ENCODE measurements around the gene PNPT1. TPM values are rescaled to one million over a fixed set of nuclear protein-coding genes. Genes with fewer than 3 reads are reported as not detected.

Gene PNPT1
- total and polyA plus RNA-seq, 2 of the 4 experiments (the other 2 are of a cell fraction): 11.2 to 14.3 TPM

DNA sequence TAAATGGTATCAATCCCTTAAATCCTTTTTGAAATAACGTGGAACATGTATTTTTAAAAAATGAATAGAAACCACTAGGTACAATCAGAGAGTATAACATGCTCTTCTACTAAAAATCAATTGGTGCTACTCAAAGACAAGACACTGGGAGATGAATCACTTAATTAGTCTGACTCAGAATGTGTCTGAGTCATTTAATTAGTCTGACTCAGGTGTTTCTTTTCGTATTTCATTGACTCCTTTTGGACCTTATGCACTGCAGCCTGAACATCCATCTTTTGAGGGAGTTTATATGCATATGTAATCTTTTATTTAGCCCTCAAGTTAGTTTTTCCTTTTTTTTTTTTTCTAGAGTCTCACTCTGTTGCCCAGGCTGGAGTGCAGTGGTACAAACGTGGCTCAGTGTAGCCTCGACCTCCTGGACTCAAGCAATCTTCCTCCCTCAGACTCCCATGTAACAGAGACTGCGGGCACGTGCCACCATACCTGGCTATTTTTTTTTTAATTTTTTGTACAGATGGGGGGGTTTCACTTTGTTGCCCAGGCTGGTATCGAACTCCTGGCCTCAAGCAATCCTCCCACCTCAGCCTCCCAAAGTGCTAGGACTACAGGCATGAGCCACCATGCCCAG lies 102.7 kb downstream of the PNPT1 start:
- no TSS peak for BruUV-seq (replicated peaks)
- Histone ChIP-seq H4K20me1 (ENCODE audit: insufficient read depth, low read length) (no peaks in the 10 kb centered on the region), H3K23ac (ENCODE audit: low read depth, low read length) (no peak overlapping the region), H3K79me1 (ENCODE audit: low read depth in 1 of 2, low read length in 2 of 2) (peaks cover 11 to 23% of the 10 kb centered on the region in 2 experiments; a peak in 3 of 4 replicates), H3K18ac (ENCODE audit: low read depth, low read length) (no peak overlapping the region), H3K36me3 (ENCODE audit: control insufficient read depth, insufficient read depth, low read length) (peaks cover 1% of the 10 kb centered on the region; the same call in 1 of the 2 replicates), H2BK15ac (ENCODE audit: low read depth, low read length) (no peak overlapping the region), H3K4me1 (ENCODE audit: control insufficient read depth, insufficient read depth, low read length) (peaks cover 2% of the 10 kb centered on the region; the same call in 1 of the 2 replicates), H4K91ac (ENCODE audit: insufficient read depth, low read depth, low read length) (no peak overlapping the region), H3K4me2 (ENCODE audit: low read depth, low read length) (no peak overlapping the region), H3K4me3 (ENCODE audit: insufficient read depth, low read depth, low read length) (no peak overlapping the region), H3K27ac (ENCODE audit: insufficient read depth, low read length) (no peak overlapping the region), H3K9me1 (ENCODE audit: insufficient read depth, low read length) (no peaks in the 10 kb centered on the region), H2BK20ac (ENCODE audit: low read depth, low read length) (no peak overlapping the region), H3K56ac (ENCODE audit: extremely low read depth, insufficient read depth, low read length) (no peak overlapping the region), H3K4ac (ENCODE audit: low read depth, low read length) (no peak overlapping the region), H2BK120ac (ENCODE audit: low read depth, low read length) (no peak overlapping the region), H3K9ac (ENCODE audit: low read depth, low read length) (no peak overlapping the region), H2AK9ac (replicated peaks; ENCODE audit: low read depth, low read length, poor library complexity) (no peak overlapping the region), H2AFZ (replicated peaks; ENCODE audit: low read length, poor library complexity) (no peak overlapping the region), H2BK5ac (ENCODE audit: low read depth, low read length, poor library complexity, severe bottlenecking) (no peak overlapping the region), H3K14ac (replicated peaks; ENCODE audit: low read depth, low read length) (no peak overlapping the region), H3K9me3 (ENCODE audit: control insufficient read depth, insufficient read depth, low read length) (no peaks in the 10 kb centered on the region), H4K5ac (ENCODE audit: low read depth, low read length) (no peak overlapping the region), H2AK5ac (ENCODE audit: low read depth, low read length) (no peak overlapping the region), H4K8ac (ENCODE audit: low read depth in 2 of 2, low read length in 2 of 2) (no peak overlapping the region), H3K27me3 (ENCODE audit: control insufficient read depth, insufficient read depth, low read length) (no peaks in the 10 kb centered on the region)
- WGBS, 2 experiments (ENCODE audit: extremely low coverage in 2 of 2, insufficient read length in 1 of 2): no CpG with 5 or more reads among the region's 7 CpGs
- ATAC-seq (ENCODE audit: low read depth) (no peak), DNase-seq (peak; percentile 60)
- TF ChIP-seq CEBPB (IDR thresholded peaks at IDR 0.05; ENCODE audit: low read depth, low read length) (no peak), NFE2L2 (IDR thresholded peaks at IDR 0.05; ENCODE audit: low read depth, low read length) (no peak), BHLHE40 (IDR thresholded peaks at IDR 0.05; ENCODE audit: low read depth, low read length) (no peak), MAFK (IDR thresholded peaks at IDR 0.05; ENCODE audit: low read depth, low read length) (0 out of 2 replicates have a peak, but pooled peaks have one; percentile 6), FOS (IDR thresholded peaks at IDR 0.05; ENCODE audit: low read depth, low read length) (peak; percentile 47; the same call in 1 of the 2 replicates), MXI1 (IDR thresholded peaks at IDR 0.05; ENCODE audit: borderline replicate concordance, low read depth, low read length) (no peak), RCOR1 (IDR thresholded peaks at IDR 0.05; ENCODE audit: insufficient replicate concordance, low read length) (no peak), SMC3 (IDR thresholded peaks at IDR 0.05; ENCODE audit: low read depth, low read length) (no peak), RAD21 (IDR thresholded peaks at IDR 0.05; ENCODE audit: low read length) (no peak), RFX5 (IDR thresholded peaks at IDR 0.05; ENCODE audit: low read depth, low read length) (no peak)
- TF ChIP-seq, protein P1, sequence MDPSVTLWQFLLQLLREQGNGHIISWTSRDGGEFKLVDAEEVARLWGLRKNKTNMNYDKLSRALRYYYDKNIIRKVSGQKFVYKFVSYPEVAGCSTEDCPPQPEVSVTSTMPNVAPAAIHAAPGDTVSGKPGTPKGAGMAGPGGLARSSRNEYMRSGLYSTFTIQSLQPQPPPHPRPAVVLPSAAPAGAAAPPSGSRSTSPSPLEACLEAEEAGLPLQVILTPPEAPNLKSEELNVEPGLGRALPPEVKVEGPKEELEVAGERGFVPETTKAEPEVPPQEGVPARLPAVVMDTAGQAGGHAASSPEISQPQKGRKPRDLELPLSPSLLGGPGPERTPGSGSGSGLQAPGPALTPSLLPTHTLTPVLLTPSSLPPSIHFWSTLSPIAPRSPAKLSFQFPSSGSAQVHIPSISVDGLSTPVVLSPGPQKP (IDR thresholded peaks at IDR 0.05; ENCODE audit: borderline replicate concordance, low read depth, low read length): no peak
- TF ChIP-seq, protein P2, sequence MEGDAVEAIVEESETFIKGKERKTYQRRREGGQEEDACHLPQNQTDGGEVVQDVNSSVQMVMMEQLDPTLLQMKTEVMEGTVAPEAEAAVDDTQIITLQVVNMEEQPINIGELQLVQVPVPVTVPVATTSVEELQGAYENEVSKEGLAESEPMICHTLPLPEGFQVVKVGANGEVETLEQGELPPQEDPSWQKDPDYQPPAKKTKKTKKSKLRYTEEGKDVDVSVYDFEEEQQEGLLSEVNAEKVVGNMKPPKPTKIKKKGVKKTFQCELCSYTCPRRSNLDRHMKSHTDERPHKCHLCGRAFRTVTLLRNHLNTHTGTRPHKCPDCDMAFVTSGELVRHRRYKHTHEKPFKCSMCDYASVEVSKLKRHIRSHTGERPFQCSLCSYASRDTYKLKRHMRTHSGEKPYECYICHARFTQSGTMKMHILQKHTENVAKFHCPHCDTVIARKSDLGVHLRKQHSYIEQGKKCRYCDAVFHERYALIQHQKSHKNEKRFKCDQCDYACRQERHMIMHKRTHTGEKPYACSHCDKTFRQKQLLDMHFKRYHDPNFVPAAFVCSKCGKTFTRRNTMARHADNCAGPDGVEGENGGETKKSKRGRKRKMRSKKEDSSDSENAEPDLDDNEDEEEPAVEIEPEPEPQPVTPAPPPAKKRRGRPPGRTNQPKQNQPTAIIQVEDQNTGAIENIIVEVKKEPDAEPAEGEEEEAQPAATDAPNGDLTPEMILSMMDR (conservative IDR thresholded peaks at IDR 0.05; ENCODE audit: low read depth, low read length): no peak
- TF ChIP-seq, protein P3, sequence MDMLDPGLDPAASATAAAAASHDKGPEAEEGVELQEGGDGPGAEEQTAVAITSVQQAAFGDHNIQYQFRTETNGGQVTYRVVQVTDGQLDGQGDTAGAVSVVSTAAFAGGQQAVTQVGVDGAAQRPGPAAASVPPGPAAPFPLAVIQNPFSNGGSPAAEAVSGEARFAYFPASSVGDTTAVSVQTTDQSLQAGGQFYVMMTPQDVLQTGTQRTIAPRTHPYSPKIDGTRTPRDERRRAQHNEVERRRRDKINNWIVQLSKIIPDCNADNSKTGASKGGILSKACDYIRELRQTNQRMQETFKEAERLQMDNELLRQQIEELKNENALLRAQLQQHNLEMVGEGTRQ (IDR thresholded peaks at IDR 0.05; ENCODE audit: low read depth, low read length): no peak
- dilution Hi-C loops (cut with HindIII; ENCODE audit: low sequenced_read_pairs, unreplicated experiment): no loop called here
- intact Hi-C loops (cut with micrococcal nuclease): no loop called here
- CTCF ChIA-PET: no interaction called here
- POLR2A ChIA-PET (ENCODE audit: unreplicated experiment): no interaction called here
- in situ Hi-C loops (cut with MboI; ENCODE audit: low sequenced_read_pairs): no loop called here

All from IMR-90 (cell line).